Kasumi-1 (cell line): ENCODE data around the gene RIMBP2.
"Not testable (repeated sequence)": the region's sequence is repeated elsewhere in the genome, so short reads cannot be mapped to it uniquely, and the experiment has no call there.

Experiments
- DNase-seq, 2 experiments: peaks; one replicate each; lab custom pipeline; 2025; lab: John Stamatoyannopoulos, UW

RIMBP2 gene

DNA sequence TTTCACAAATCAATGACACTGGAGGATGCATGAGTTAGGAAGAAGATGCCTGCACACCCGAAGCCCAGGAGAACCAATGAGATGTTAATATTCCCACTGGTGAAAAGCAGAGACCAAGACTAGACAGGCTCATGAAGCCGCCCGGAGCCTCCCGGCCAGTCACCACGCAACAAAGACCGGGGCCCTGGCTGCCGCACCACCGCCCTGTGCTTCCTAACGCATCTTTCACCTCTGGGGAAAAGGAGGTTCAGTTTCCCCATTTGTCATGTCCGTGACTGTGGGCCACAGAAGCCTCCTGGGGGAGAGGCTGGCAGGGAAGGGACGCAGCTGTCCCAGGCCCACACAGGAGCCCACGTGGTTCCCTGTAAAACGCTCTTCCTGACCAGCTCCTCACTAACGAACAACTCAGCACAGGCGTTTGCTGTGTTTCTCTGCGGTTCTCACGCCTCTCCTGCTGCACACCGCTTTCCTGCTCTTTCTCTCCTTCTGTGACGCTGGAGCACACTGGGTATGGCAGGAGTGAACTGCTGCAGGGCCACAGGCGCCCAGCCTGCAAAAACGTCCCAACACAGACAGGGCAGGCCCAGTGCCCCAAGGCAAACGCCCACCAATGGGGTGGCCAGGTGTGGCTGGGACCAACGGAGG is 10.8 kb downstream of the RIMBP2 start:
- no peak for DNase-seq

DNA sequence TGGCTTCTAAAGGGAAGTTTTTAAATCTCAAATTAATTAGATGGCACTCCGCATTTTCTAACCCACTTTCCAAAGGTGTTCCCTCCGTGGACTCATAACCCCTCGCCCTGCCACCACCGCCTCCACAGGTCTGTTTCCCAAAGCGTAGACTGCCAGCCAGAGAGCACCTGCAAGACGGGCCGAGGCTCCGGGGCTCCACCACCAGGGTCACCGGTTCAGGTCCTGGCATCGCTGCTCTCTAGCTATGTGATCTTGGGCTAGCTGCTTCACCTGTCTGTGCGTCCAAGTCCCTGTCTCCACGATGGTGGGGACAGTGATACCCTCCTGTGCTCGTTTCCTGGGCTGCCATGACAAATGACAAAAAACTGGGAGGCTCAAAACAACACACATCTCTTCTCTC is 11.5 kb downstream of the RIMBP2 start:
- no peak for DNase-seq

DNA sequence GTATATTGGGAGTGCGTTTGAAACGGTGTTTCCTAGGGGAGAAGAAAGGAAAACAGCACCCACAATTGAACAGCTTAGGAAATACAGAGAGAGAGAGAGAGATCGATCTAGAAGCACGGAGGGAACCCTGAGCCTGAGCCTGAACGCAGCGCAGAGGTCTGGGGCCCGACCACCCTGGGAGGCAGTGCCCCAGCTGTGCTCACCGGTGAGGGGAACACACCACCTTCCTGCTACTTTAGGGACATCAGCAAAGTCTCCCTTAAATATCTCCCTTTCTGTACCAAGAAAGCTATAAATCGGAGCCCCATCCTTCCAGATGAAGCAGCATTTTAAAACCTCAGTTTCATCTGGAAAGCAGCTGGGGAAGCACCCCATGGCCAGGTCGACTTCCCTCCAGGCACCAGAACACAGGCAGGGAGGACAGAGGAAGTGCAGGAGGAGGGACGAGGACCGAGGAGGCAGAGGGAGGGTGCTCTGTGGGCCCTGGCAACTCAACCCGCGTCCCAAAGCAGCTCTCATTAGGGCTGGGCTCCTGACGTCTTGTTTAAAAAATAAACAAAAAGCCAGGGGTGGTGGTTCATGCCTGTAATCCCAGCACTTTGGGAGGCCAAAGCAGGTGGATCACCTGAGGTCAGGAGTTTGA is 12.2 kb downstream of the RIMBP2 start:
- no peak for DNase-seq

DNA sequence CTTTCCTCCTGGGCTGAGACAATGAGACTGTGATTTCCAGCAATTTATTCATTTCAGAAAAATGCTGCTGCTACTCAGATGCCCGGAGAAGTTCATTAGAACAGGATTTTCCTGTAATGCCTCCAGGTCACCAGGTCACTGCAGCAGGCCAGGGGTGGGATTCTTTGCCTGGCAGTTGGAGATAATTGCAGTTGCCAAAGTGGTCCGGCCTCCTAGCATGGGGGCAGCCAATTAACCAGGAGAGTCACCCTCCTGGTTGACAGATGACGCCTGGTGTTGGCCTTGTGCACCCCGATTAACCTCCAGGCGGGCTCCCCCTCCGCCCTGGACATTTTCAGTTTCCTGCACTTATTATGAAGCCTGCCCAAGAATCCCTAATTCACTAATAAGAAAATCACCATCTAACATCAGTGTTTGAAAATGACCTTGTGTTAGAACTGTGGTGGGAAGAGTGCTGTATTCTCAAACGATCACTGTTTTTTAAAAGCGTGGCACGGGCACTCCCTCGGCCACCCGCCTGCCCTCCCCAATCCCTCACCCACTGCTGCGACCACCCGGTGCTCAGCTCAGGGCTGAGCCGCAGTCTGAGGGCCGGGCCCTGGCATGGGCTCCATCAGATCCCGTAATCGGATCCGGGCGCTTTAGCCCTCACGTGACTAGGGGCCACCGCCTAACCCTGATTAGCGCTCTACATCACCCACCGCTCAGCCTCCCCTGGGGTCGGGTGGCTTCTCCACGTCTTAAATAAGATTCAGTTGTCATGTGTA is 12.9 kb downstream of the RIMBP2 start:
- no peak for DNase-seq

DNA sequence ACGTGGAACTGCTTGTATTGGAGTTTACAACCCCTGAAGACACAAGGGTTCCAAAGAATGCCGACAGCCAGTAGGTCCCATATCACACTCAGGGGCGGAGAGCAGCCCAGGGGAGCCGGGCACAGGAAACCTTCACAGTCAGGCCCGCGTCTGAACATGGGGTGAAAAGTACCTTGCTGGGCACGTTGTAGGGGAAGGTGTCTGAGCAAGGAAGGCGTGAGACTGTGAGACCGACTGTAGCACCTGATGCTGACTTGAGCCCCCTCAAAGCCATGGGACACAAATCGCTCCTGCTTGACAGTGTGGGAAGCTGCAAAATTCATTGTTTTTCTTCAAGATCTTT is 14.7 kb downstream of the RIMBP2 start:
- DNase-seq = no peak

DNA sequence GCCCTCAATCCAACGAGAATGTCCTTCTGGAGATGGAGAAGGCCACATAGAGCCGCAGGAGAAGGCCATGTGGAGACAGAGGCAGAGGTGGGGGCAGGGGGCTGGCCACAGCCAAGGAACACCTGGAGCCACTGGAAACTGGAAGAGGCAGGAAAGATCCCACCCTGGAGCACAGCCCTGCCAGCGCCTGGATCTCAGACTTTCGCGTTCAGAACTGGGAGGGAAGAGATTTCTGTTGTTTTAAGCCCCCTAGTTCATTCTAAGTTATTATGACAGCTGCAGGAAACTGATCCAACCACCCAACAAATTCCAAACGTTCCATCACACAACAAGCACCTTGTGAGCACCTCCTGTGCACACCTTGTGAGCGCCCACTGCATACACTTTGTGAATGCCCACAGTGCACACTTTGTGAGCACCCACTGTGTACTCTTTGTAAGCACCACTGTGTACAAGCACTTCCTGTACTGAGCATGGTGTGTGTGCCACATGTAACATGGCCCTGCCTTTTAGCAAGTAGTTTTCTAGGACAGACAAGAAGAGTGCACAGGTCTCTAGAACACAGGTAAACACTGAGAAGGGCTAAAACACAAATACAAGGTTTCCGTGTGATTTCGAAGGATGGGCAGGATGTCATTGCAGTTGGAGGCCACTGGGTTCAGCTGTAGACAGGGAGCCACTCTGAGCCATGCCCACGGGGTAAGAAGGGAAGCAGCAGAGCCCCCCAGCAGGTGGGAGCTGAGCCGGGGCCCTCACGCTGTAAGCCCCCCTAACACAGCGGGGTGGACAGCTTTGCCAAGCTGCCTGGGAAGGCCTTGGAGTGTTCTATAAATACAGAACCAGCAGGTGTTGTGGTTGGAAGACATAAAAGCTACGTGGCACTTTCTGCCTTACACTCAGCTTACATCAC is 15.4 kb downstream of the RIMBP2 start:
- no peak for DNase-seq

DNA sequence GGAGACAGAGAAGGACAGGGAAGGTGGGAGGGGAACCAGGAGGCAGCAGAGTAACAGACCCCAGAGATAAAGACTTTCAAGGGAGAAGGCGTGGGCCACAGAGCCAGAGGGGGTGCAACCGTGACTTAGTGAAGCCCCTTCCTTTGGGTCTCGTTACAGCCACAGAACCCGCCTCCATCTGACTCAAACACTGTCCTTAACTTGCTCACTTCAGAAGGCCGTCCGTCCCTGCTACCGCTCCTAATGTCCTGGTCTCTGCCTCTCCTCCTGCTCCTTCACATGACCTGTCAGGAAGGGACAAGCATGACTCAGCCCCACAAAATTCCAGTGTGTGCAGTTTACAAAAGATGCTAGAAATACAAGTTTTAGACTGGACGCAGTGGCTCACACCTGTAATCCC is 18.0 kb downstream of the RIMBP2 start:
- peak; percentile 0 to 15 for DNase-seq

DNA sequence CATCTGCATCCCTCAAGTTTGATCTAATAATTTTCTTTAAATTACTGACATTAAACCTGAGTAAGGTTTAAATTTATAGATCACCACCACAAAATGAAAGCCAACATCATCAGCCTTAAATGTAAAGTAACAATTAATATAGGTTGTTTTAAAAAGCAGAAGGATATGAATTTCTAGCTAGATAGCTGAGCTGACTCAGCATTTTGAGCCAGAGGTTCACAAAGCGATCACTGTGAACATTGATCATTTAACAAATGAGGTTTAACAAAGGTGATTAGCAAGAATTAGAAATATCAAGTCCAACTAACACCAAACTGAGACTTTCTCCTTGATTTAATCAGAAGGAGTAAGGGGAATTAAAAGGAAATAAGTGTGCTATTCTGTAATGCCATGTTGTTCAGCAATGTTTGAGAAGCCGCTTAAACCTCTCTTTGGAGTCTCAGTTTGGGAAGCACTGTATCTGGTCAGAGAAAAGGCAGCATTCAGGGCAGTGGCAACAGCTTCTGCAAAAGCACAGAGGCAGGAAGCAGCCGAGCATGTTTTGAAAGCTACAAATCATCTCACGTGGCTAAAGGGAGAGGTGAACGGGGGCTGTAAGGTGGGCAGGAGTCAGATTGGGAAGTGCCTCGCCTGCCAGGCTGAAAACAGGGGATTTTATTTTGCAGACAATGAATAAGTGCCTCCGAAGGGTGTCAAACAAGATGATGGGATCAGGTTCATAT is 19.6 kb downstream of the RIMBP2 start:
- no peak for DNase-seq

DNA sequence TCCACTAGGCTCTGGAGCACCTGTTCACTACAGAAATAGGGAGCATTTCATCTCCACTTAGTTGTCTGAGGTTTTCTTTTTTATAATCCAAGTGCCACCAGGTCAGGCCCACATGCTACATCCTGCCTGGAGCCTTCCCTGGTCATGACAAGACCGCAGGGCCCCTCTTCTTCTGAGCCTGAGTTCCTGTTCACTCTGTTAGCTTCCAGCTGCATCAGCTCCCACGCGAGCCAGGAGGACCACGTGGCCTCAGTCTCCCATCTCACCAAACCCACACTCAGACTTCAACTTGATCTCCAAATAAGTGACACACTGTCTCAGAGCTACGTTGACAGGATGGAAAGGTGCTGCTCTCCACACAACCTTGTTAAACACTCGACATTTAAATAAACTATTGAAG is 21.0 kb downstream of the RIMBP2 start:
- DNase-seq = no peak

DNA sequence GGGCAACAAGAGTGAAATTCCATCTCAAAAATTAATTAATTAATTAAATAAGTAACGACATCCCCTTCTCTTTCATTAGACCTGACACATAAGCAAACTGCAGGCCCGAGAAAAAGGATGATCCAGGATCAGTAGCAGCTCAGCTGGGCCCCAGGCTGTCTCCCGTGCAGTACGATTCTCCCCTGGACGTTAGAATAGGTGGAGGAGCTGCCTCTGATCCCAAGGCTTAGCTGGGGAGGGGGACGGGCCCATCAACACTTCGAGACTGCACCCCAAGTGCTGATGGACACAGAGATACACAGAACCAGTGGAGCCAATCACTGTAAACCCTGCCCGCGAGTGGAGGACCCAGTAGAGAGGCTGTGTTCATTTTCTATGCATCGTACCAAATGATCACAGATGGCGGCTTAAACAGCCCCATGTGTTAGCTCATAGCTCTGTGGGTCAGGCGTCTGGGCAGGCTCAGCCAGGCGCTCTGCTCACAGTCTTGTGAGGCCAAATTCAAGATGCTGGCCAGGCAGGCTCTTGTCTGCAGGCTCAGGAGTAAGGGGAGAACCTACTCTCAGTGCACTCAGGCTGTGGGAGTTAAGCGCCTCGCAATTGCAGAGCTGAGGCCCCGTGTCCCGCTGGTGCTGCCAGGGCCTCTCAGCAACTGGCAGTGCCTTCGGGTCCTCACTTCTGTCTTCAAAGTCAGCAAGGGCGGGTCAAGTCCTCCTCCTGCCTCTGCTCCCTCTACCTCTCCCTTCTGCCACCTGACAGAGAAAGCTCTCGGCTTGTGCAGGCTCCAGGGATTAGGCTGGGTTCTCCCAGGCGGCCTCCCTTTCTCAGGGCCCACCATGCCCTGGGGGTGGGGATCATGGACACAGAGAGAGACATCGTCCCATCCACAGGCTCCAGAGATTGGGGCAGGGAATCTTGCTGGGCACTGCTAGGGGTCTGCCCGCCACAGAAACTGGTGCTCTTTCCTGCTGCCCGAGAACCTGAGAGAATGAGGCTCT is 26.4 kb downstream of the RIMBP2 start:
- no peak for DNase-seq

DNA sequence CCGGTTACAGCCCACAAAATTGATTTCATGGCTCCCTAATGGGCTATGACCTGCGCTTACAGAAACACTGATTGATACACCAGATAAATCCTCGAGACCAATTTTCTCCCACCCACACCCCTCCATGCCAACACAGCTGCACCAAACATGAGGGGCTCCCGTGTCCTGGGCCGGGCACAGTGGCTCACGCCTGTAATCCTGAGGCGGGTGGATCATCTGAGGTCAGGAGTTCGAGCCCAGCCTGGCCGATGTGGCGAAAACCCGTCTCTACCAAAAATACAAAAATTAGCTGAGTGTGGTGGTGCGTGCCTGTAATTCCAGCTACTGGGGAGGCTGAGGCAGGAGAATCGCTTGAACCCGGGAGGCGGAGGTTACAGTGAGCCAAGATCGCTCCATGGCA is 27.1 kb downstream of the RIMBP2 start:
- DNase-seq = not testable (repeated sequence)

DNA sequence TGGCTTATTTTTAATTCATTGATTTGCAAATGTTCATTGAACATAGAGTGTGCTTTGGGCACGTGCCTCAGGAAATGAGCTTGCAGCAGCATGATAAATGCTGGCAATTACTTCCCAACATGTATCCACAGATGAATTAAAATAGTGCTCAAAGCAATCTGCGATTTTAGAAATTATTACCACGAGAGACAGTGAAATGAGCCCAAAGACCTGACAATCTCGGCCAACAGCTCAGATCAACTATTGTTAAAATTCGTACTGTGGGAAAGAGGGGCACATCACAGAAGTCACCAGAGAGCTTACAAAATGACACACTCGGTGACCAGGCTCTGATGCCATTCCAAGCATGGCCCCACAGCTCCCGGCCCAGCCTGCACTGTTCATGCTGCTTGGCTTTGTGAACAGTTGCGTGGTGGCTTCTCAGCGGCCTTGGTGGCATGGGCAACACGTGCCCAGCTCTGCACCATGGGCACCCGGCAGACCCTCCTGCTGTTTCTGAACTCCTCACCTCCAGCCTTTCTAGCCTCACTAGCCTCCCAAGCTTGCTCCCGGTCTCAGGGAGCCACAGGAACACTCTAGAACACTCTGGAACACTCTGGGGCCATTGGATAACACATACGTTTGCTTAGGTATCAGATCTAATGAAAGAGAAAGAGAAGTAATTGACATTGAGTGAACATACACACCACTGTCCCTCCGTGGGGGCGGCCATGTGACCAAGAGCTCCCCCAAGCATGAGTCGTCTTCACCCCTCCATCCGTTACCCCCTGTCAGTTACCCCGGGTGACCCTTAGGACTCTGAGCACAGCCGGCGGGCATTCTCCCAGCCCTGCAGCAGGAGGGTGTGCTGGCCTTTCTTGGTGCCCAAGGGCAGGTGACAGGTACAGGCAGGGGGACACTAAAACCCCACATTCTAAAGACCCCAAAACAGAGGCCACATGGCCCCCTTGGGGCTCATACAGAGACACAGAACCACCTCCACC is 28.0 kb downstream of the RIMBP2 start:
- no peak for DNase-seq

DNA sequence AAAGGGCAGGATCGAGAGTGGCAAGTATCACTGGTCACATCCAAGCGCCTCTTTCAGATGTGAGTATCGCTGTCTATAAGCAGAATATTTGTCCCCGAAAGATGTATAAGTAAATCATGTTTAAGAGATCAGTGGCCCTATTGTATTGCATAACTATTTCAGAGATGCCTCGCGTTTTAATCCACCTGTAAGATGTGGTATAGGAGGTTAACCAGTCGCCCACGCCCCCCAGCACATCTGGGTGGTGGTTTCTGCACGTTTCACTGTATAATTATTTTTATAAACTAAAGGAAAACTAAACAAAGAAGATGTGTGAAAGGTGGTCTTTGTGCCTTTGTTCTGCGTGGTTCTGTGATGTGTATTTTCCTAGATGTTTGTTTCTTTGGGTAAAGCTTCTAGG is 28.9 kb downstream of the RIMBP2 start:
- DNase-seq = no peak

DNA sequence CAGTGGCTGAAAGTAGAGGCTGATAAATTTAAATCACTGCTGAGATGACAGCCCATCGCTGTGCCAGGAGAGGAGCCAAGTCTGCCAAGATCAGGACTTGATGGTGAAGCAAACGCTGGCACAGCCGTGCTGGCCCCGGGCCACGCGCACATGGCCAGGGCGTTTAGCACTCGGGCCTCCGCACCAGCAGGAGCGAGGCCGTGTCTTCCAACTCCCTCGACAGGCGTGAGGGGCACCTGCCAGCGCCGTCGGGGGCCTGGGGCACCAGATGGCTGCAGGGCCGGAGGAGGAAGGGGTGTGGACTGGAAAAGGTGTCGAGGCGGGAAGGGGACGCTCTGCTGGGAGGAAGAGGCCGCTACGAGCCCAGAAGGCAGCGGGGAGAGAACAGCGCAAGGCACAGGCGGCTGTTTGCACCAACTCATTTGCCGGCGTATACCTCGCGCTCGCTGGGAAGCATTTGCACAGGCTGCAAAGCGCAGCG is 29.5 kb downstream of the RIMBP2 start:
- DNase-seq = no peak

DNA sequence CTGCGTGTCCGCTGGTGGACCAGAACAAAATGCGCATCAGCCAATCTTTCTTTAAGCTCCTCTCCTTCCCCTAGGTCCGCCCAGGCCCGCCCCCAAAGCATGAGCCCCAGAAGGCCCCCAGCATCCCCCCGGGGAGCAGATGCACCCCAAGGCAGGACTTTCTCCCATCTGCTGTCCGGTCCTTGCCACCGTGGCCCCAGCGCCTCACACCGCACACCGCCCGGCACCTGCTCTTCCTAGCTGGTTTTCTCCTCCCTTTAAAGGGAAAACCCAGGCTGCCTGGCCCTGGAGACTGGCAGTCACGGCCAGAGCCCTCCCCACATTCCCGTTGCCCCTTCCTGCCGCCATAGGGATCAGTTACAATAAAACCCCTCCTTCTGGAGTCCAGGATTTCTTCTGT is 30.2 kb downstream of the RIMBP2 start:
- no peak for DNase-seq

DNA sequence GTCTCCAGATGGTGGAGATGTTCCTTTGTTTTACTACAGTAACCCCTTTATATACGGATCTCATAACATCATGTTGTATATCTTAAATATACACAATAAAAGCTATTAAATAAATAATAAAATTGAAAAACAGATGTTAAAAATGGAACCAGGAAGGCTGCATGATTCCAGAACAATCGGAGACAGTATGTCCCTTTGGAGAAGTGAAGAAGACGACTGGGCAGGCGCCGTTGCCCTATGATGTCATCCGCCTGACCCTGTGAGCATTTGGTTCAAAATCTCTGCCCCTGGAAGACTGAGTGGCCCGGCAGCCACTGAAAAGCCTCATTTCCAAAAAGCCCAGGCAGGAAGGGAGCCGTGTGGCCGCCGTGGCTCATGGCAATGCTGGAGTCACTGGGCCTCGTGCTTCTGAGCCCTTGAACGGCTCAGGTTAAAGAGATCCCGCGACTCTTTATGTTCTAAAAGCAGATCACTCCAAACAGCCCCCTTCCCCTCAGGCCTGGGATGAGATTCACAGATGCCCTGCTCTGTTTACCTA is 30.8 kb downstream of the RIMBP2 start:
- DNase-seq = no peak

DNA sequence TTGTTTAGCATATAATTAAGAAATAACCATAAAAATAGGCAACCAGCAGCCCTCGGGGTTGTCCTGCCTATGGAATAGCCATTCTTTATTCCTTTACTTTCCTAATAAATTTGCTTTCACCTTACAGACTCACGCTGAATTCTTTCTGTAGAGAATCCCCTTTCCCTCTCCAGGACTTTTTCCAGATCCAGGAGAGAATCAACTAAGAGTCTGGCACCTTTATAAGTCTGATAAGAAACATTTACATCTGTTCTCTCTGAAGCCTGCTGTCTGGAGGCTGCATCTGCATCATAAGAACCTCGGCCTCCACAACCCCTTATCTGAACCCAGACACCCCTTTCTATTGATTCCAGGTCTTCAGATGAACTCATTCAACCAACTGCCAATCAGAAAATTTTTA is 32.3 kb downstream of the RIMBP2 start:
- no peak for DNase-seq

DNA sequence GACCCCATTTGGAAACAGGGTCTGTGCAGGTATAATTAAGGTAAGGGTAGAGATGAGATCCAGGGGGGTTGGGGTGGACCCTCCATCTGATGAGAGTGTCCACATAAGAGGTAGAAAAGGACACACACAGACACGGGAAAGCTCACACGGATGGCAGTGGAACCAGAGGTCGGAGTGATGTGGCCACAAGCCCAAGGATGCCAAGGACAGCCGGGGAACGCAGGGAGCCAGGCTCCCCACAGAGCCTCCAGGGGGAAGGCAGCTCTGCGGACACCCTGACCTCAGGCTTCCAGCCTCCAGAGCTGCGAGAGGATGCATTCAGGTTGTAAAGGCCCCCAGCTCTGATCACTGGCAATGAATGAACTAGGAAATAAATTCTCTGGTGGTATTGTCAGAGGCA is 33.0 kb downstream of the RIMBP2 start:
- DNase-seq = no peak

DNA sequence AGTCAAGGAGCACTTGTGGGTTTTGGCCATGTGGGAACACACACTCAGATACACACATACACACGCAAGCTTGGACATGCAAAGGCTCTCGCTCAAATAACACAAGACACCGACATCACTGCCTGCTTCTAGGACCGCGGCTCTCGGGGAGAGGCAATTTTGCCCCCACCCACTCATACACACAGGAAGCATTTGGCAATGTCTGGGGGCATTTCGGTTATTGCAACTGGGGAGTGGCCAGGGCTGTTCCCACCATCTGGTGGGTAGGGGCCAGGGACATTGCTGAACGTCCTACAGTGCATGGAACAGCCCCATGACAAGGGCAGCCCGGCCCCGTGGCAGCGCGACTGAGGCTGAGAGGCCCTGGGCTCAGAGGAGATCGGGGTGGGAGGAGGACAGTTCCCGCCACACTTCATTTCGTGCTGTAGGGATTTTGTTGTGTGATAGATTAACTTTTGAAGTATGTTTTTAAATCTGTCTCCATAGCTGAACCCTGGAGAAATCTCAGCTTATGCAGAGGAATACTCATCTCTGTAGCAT is 35.6 kb downstream of the RIMBP2 start:
- DNase-seq = no peak
